Vagina (tissue), 2 donors: ENCODE data around the gene RHOG.

Experiments
- CTCF ChIP-seq, 3 experiments: fragments of 450-650 bp in 2 of 3; fragments of 200-600 bp in 1 of 3; sonication (generic) in 1 of 3; IDR thresholded peaks; one replicate each; pipeline ENCODE4 v1.5.1; 2017 to 2019; ENCODE audit warnings: antibody characterized with exemption in 3 of 3, mild to moderate bottlenecking in 2 of 3, moderate library complexity in 2 of 3
- POLR2A ChIP-seq, 2 donors: fragments of 450-650 bp; IDR thresholded peaks; one replicate each; pipeline ENCODE4 v1.6.1; 2017; ENCODE audit warnings: antibody characterized with exemption in 2 of 2, mild to moderate bottlenecking in 2 of 2, moderate library complexity in 2 of 2

- TF ChIP-seq CTCF (IDR thresholded peaks at IDR 0.05), result no peak
- TF ChIP-seq POLR2A (IDR thresholded peaks at IDR 0.05), result no peak
These were observed 6.5 kb downstream of the RHOG start for GRCh38 chr11:3834349-3834663.
